Activated T-cell treated with anti-CD3 and anti-CD28 coated beads, Interleukin-2, amount 50 U/mL, for 1 hour (primary cell): ENCODE measurements around the gene DLGAP1.
"Not testable (repeated sequence)": the region's sequence is repeated elsewhere in the genome, so short reads cannot be mapped to it uniquely, and the experiment has no call there.

Experiments
- DNase-seq: peaks from one replicate; pipeline ENCODE4 v3.0.0-alpha.2; 2020

The DLGAP1 gene

GRCh38 chr18:3472121-3472520, 983.0 kb downstream of the DLGAP1 start:
- not testable (repeated sequence) for DNase-seq

GRCh38 chr18:3471141-3471648, 983.9 kb downstream of the DLGAP1 start:
- no peak for DNase-seq

- no peak for DNase-seq
Measured at GRCh38 chr18:3468833-3469232, 986.3 kb downstream of the DLGAP1 start.

DNA sequence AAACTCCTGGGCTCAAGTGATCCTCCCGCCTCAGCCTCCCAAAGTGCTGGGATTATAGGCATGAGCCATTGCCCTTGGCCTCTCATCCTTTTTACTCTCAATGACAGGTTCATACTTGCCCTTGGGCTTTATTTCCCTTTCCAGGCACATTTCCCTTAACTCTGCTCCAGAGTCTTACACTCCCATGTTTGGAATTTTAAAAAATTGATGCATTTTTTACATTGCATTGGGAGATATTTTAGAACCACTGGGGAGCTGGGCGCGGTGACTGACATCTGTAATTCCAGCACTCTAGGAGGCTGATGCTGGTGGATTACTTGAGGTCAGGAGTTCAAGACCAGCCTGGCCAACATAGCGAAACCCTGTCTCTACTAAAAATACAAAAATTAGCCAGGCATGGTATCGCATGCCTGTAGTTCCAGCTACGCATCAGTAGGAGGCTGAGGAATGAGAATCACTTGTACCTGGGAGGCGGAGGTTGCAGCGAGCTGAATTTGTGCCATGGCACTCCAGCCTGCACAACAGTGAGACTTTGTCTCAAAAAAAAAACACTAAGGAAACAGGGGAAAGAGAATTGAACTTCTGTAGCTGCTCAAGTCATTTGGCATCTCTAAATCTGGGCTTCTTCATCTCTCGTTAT, 986.9 kb downstream of the DLGAP1 start:
- DNase-seq = no peak

GRCh38 chr18:3466872-3467271, 988.2 kb downstream of the DLGAP1 start:
- peak; percentile 34 for DNase-seq

GRCh38 chr18:3466045-3466444, 989.1 kb downstream of the DLGAP1 start:
- no peak for DNase-seq

GRCh38 chr18:3463051-3463450, 992.1 kb downstream of the DLGAP1 start:
- no peak for DNase-seq

DNA sequence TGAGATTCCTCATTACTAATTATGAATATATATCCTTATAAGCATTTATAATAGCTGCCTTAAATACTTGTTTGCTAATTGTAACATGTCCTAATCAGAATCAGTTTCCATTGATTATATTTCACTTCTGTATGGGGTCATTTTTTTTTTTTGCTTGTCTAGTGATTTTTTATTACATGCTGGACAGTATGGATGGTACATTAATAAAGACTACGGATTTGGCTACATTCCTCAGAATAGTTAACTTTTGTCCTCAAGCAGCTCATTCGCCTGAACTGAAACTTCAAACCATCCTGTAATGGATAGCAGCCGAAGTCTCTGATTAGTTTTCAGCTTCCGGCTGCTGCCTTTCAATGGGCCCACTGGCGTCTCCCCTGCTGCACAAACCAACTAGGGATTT, 993.4 kb downstream of the DLGAP1 start:
- no peak for DNase-seq

GRCh38 chr18:3460823-3461398, 994.2 kb downstream of the DLGAP1 start:
- DNase-seq = no peak

- no peak for DNase-seq
Measured at GRCh38 chr18:3458952-3459853, 995.9 kb downstream of the DLGAP1 start.

DNA sequence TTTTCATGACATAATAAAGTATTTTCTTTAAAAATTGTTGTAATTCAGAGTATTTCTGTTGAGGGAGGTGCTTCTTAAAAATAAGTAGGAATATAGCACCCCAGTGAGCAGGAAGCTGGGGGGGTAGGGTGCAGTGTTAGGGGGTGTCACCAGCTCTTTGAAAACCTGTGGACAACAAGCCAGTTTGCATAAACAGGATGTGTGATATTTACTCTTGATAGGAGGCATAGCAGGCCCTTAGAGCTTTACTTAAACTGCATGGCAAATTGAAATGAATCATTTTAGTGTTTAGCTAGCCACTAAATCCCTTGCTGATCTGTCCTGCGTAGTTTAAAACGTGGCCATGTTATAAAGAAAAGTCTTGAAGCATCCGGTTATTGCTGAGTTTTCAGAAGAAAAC, 996.7 kb downstream of the DLGAP1 start:
- no peak for DNase-seq

- DNase-seq = no peak
Measured at GRCh38 chr18:3457261-3457724, 997.8 kb downstream of the DLGAP1 start.

DNA sequence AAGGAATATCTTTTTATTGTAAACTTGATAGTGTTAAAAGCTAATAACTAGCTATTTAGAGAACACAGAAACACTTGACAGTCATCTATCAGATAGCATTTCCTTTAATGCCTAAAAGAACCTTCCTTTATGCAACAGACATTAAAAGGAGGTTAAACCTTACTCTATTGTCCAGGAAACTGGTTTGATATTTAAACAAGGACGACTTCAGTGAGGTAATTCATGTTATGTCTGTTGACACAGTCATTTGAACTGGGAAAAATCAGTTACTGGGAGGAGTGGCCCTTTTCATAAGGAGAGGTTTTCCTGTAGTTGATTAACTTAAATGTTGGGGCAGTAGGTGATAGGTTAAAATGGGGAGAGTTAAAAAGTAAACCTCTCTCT, 998.4 kb downstream of the DLGAP1 start:
- DNase-seq = no peak

GRCh38 chr18:3455907-3456685, 999.0 kb downstream of the DLGAP1 start:
- DNase-seq = no peak

DNA sequence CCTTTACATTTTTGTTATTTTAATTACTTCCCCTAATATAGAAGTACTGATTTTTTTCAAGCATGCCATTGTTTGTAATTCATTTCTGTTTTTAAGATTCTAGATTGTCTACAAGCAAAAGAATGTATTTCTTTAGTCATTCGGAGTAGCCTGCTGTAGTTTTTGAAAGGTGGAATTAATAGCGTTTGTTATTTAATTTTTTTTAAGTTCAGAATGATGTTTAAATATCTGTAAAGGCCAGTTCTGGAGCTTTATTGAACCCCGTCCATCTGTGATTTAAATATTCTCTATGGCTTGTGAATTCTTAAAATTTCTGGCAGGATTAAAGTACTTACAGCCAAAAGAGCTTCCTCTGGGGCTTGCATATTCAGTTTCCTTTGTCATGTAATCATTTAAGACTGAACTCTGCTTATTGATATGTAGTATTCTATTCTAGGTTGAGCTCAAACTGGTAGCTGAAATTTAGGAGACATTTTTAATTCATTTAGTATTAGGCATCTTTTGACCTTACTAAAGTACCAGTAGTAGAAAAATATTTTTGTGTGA, 999.9 kb downstream of the DLGAP1 start:
- DNase-seq = no peak

- DNase-seq = no peak
Measured at GRCh38 chr18:3454365-3455089, 1000.6 kb downstream of the DLGAP1 start.

- peak; percentile 24 for DNase-seq
Measured at GRCh38 chr18:3453540-3454364, 1001.4 kb downstream of the DLGAP1 start.

GRCh38 chr18:3452750-3453539, 1002.2 kb downstream of the DLGAP1 start:
- peak; percentile 26 for DNase-seq

DNA sequence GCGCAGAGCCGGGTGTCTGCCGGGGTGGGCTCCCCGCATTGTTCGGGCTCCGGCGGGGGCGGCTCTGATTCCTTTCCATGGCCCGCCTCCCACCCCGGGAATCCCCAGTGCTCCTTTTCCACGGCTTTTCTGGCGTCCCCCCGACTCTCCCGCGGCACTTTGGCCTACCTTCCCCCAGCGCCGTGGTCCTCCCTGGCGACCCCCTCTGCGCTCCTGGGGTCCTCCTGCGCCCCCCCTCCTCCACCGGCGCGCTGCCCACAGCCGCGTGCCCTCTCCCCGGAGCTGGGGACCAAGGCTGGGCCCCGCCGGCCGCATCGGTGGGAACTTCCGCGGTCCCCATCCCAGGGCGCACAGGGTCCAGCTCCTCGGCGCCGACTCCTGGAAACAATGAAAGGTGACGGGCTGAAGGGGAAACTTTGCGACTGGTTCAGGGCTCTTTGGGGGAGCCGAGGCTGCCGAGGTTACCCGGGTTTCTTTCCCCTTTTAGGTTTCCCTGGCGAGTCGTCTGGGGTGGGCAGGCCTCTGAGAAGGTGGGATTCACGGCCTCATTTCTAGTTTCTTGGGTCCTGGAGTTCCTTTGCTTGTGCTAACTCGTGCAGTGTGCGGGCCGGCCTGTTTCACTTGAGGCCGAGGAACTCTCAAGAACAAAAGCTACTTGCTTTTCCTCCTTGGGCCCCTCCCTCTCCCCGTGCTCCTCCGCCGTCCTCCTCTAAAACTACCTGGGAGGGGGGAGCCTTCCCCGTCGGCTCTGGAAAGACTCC, 1002.9 kb downstream of the DLGAP1 start:
- peak; percentile 58 for DNase-seq
